Liver (tissue), 3 donors: ENCODE results near the gene OCA2.

Source experiments
- ATF3 ChIP-seq: IDR thresholded peaks from 2 replicates; pipeline ENCODE4 v1.6.1; 2016; ENCODE audit warnings: antibody characterized with exemption
- CTCF ChIP-seq: fragments of 150-350 bp; IDR thresholded peaks from 2 replicates; pipeline ENCODE4 v1.5.1; 2017; ENCODE audit warnings: improper control_type of control experiment, low read depth, low read length; ENCODE audit not compliant: missing input control
- MAX ChIP-seq: IDR thresholded peaks from 2 replicates; pipeline ENCODE4 v1.6.1; 2016; ENCODE audit warnings: antibody characterized with exemption
- NR2F2 ChIP-seq: IDR thresholded peaks from 2 replicates; pipeline ENCODE4 v1.6.1; 2016; ENCODE audit warnings: antibody characterized with exemption
- REST ChIP-seq: IDR thresholded peaks from 2 replicates; pipeline ENCODE4 v1.6.1; 2016; ENCODE audit warnings: antibody characterized with exemption, mild to moderate bottlenecking
- RXRA ChIP-seq, 2 donors: IDR thresholded peaks; 2 replicates each; pipeline ENCODE4 v1.6.1; 2017 to 2018; ENCODE audit warnings: antibody characterized with exemption in 2 of 2, mild to moderate bottlenecking in 1 of 2
- donor health status: healthy.
- donor health status: healthy.

- no peak for TF ChIP-seq CTCF
- no peak for TF ChIP-seq REST
- TF ChIP-seq MAX, result no peak
- TF ChIP-seq NR2F2, result no peak
- no peak for TF ChIP-seq RXRA (IDR thresholded peaks at IDR 0.05)
- TF ChIP-seq ATF3, result no peak
These were observed 232.5 kb downstream of the OCA2 start for GRCh38 chr15:27866505-27867165.
